ENCODE results near the gene AXL. TPM values are rescaled to one million over a fixed set of nuclear protein-coding genes. Genes with fewer than 3 reads are reported as not detected.

Gene AXL
- total RNA-seq, 1 experiment from 2014 or later: 236 TPM

GRCh38 chr19:41249707-41250423, 30.8 kb downstream of the AXL start:
- no peak overlapping the region for H3K4me3 ChIP-seq
- H3K4me1 ChIP-seq (replicated peaks; ENCODE audit: insufficient read depth): no peaks in the 10 kb centered on the region
- no peaks in the 10 kb centered on the region for H3K27me3 ChIP-seq (ENCODE audit: insufficient read depth, low read depth)
- no peak overlapping the region for H2AFZ ChIP-seq
- no TSS peak for BruUV-seq (replicated peaks)
- no peaks in the 10 kb centered on the region for H3K9me2 ChIP-seq (ENCODE audit: insufficient read depth)
- H3K27ac ChIP-seq: no peak overlapping the region
- intact Hi-C loops (cut with micrococcal nuclease; ENCODE audit: unreplicated experiment): no loop called here
- H4K20me1 ChIP-seq (ENCODE audit: insufficient read depth): no peaks in the 10 kb centered on the region
- no peak for TF ChIP-seq CTCF (conservative IDR thresholded peaks at IDR 0.05)
- no peak for TF ChIP-seq EZH2 (IDR thresholded peaks at IDR 0.05; ENCODE audit: low read depth)
- ChIA-PET CTCF (no interaction called here), POLR2A (ENCODE audit: unreplicated experiment) (no interaction called here)
- no peak overlapping the region for H3K4me2 ChIP-seq
- no peaks in the 10 kb centered on the region for H3K79me2 ChIP-seq (ENCODE audit: low read depth)
- H3K9me3 ChIP-seq (ENCODE audit: insufficient read depth, low read depth): no peaks in the 10 kb centered on the region
- H3F3A ChIP-seq (ENCODE audit: insufficient read depth, low read depth): no peaks in the 10 kb centered on the region; the same call in 1 of the 2 replicates
- DNase-seq: peak in 1 of 2 experiments; percentile 58
- H3K36me3 ChIP-seq (ENCODE audit: low read depth): no peaks in the 10 kb centered on the region

- TF ChIP-seq CTCF (conservative IDR thresholded peaks at IDR 0.05) (no peak), EZH2 (IDR thresholded peaks at IDR 0.05; ENCODE audit: low read depth) (no peak)
- H3K4me1 ChIP-seq (replicated peaks; ENCODE audit: insufficient read depth): no peaks in the 10 kb centered on the region
- H3K4me2 ChIP-seq: no peak overlapping the region
- H3K9me3 ChIP-seq (ENCODE audit: insufficient read depth, low read depth): no peaks in the 10 kb centered on the region
- no peak overlapping the region for H3K27ac ChIP-seq
- H2AFZ ChIP-seq: no peak overlapping the region
- no peaks in the 10 kb centered on the region for H3K36me3 ChIP-seq (ENCODE audit: low read depth)
- ChIA-PET CTCF (no interaction called here), POLR2A (ENCODE audit: unreplicated experiment) (no interaction called here)
- H4K20me1 ChIP-seq (ENCODE audit: insufficient read depth): no peaks in the 10 kb centered on the region
- no peaks in the 10 kb centered on the region for H3K9me2 ChIP-seq (ENCODE audit: insufficient read depth)
- no peaks in the 10 kb centered on the region for H3K79me2 ChIP-seq (ENCODE audit: low read depth)
- no TSS peak for BruUV-seq (replicated peaks)
- intact Hi-C loops (cut with micrococcal nuclease; ENCODE audit: unreplicated experiment): no loop called here
- no peak for DNase-seq
- no peaks in the 10 kb centered on the region; the same call in 1 of the 2 replicates for H3F3A ChIP-seq (ENCODE audit: insufficient read depth, low read depth)
- H3K4me3 ChIP-seq: no peak overlapping the region
- no peaks in the 10 kb centered on the region for H3K27me3 ChIP-seq (ENCODE audit: insufficient read depth, low read depth)
Observed at GRCh38 chr19:41253660-41254059, 34.6 kb downstream of the AXL start.

GRCh38 chr19:41255171-41255570, 36.1 kb downstream of the AXL start:
- ChIA-PET POLR2A (ENCODE audit: unreplicated experiment) (no interaction called here), CTCF (no interaction called here)
- Histone ChIP-seq H3K36me3 (ENCODE audit: low read depth) (no peaks in the 10 kb centered on the region), H2AFZ (no peak overlapping the region), H3K4me2 (no peak overlapping the region), H3K4me3 (no peak overlapping the region), H4K20me1 (ENCODE audit: insufficient read depth) (no peaks in the 10 kb centered on the region), H3K27me3 (ENCODE audit: insufficient read depth, low read depth) (no peaks in the 10 kb centered on the region), H3K9me3 (ENCODE audit: insufficient read depth, low read depth) (no peaks in the 10 kb centered on the region), H3F3A (ENCODE audit: insufficient read depth, low read depth) (no peaks in the 10 kb centered on the region; the same call in 1 of the 2 replicates), H3K4me1 (replicated peaks; ENCODE audit: insufficient read depth) (no peaks in the 10 kb centered on the region), H3K27ac (no peak overlapping the region), H3K79me2 (ENCODE audit: low read depth) (no peaks in the 10 kb centered on the region), H3K9me2 (ENCODE audit: insufficient read depth) (no peaks in the 10 kb centered on the region)
- no TSS peak for BruUV-seq (replicated peaks)
- no peak for DNase-seq
- TF ChIP-seq EZH2 (IDR thresholded peaks at IDR 0.05; ENCODE audit: low read depth): no peak
- TF ChIP-seq CTCF (conservative IDR thresholded peaks at IDR 0.05): no peak
- intact Hi-C loops (cut with micrococcal nuclease; ENCODE audit: unreplicated experiment): no loop called here
